HL-60/S4 treated with phorbol 12-myristate 13-acetate at 8.2 ng/mL for 4 days and 3 days (cell line): ENCODE data around the gene ANKRD34B.

Experiments
- in situ Hi-C: fragments of 300-500 bp; cut with MboI; formaldehyde crosslinking; loops from 2 replicates; pipeline ENCODE4 v1.15.0; 2022; ENCODE audit warnings: low sequenced_read_pairs

The ANKRD34B gene

GRCh38 chr5:80573062-80573461 lies 3.0 kb upstream of the ANKRD34B start:
- in situ Hi-C loops: no loop called here

- in situ Hi-C loops: no loop called here
These were observed 757 bp downstream of the ANKRD34B start for GRCh38 chr5:80569086-80569960.

GRCh38 chr5:80568251-80568650 lies 1.8 kb downstream of the ANKRD34B start:
- in situ Hi-C loops: no loop called here

GRCh38 chr5:80566711-80567259 lies 3.3 kb downstream of the ANKRD34B start:
- in situ Hi-C loops: no loop called here

- in situ Hi-C loops: no loop called here
These were observed 4.8 kb downstream of the ANKRD34B start for GRCh38 chr5:80565330-80565729.

- in situ Hi-C loops: no loop called here
These were observed 10.8 kb downstream of the ANKRD34B start for GRCh38 chr5:80559244-80559643.

GRCh38 chr5:80555099-80555498 lies 15.0 kb downstream of the ANKRD34B start:
- in situ Hi-C loops: no loop called here

GRCh38 chr5:80554646-80555045 lies 15.4 kb downstream of the ANKRD34B start:
- in situ Hi-C loops: no loop called here

GRCh38 chr5:80541392-80541791 lies 28.7 kb downstream of the ANKRD34B start:
- in situ Hi-C loops: no loop called here

- in situ Hi-C loops: no loop called here
These were observed 29.4 kb downstream of the ANKRD34B start for GRCh38 chr5:80540691-80541090.

- in situ Hi-C loops: no loop called here
These were observed 53.3 kb downstream of the ANKRD34B start for GRCh38 chr5:80516826-80517225.

GRCh38 chr5:80509362-80509761 lies 60.7 kb downstream of the ANKRD34B start:
- in situ Hi-C loops: no loop called here

- in situ Hi-C loops: no loop called here
These were observed 61.2 kb downstream of the ANKRD34B start for GRCh38 chr5:80508844-80509243.

GRCh38 chr5:80507663-80508062 lies 62.4 kb downstream of the ANKRD34B start:
- in situ Hi-C loops: no loop called here
